OCI-LY7 (cell line): ENCODE data around the gene ROBO1. TPM values are rescaled to one million over a fixed set of nuclear protein-coding genes. Genes with fewer than 3 reads are reported as not detected.

Experiments used
- BruUV-seq: library from RNA; stranded (reverse); fragments of 400-500 nt; replicated peaks from 2 replicates; lab custom pipeline; 2021; lab: Mats Ljungman, UMichigan
- CTCF ChIA-PET: fragments of 300-600 bp; sonication (Branson Sonifier 250); formaldehyde crosslinking; loops from one replicate; lab custom pipeline; 2022; ENCODE audit warnings: antibody characterized with exemption; ENCODE audit not compliant: unreplicated experiment; lab: Charles Lee
- POLR2A ChIA-PET: fragments of 300-600 bp; sonication (Branson Sonifier 250); formaldehyde crosslinking; loops from one replicate; lab custom pipeline; 2022; ENCODE audit warnings: antibody characterized with exemption; lab: Charles Lee
- DNase-seq: peaks from one replicate; pipeline ENCODE4 v3.0.0-alpha.2; 2015; ENCODE audit warnings: low spot score
- H2AFZ ChIP-seq: fragments of 200-600 bp; sonication (generic), shearing (Covaris generic); 2 replicates; pipeline ENCODE4 v1.6.1; 2014; ENCODE audit warnings: mild to moderate bottlenecking, antibody characterized with exemption, low read length, moderate library complexity
- H3K27ac ChIP-seq: fragments of 200-600 bp; sonication (generic); 2 replicates; pipeline ENCODE4 v1.5.1; 2014; ENCODE audit warnings: mixed run types, low read depth, mild to moderate bottlenecking, moderate library complexity, low read length, inconsistent platforms; ENCODE audit not compliant: poor library complexity, severe bottlenecking
- H3K36me3 ChIP-seq: fragments of 200-600 bp; sonication (generic); 2 replicates; pipeline ENCODE4 v1.6.1; 2014; ENCODE audit warnings: mild to moderate bottlenecking, antibody characterized with exemption, low read length, moderate library complexity, mixed read lengths; ENCODE audit not compliant: insufficient read depth
- H3K4me1 ChIP-seq: fragments of 200-600 bp; sonication (generic); 2 replicates; pipeline ENCODE4 v1.5.1; 2014; ENCODE audit warnings: mild to moderate bottlenecking, low read length; ENCODE audit not compliant: insufficient read depth, poor library complexity, severe bottlenecking
- H3K4me2 ChIP-seq: fragments of 200-600 bp; sonication (generic); 2 replicates; pipeline ENCODE4 v1.6.1; 2014; ENCODE audit warnings: mild to moderate bottlenecking, low read length
- H3K4me3 ChIP-seq: fragments of 200-600 bp; sonication (generic); 2 replicates; pipeline ENCODE4 v1.5.1; 2014; ENCODE audit warnings: mild to moderate bottlenecking, low read depth, low read length; ENCODE audit not compliant: poor library complexity, severe bottlenecking
- H3K79me2 ChIP-seq: fragments of 200-600 bp; sonication (generic); 2 replicates; pipeline ENCODE4 v1.6.1; 2016; ENCODE audit warnings: low read depth, mild to moderate bottlenecking, low read length, moderate library complexity, mixed read lengths; ENCODE audit not compliant: insufficient read depth
- H3K9me2 ChIP-seq: fragments of 200-600 bp; sonication (generic); 2 replicates; pipeline ENCODE4 v1.6.1; 2016; ENCODE audit warnings: mild to moderate bottlenecking, low read length, mixed read lengths; ENCODE audit not compliant: insufficient read depth
- H3K9me3 ChIP-seq: fragments of 200-600 bp; sonication (generic); 2 replicates; pipeline ENCODE4 v1.6.1; 2014; ENCODE audit warnings: mild to moderate bottlenecking, mixed run types, low read length, mixed read lengths
- H4K20me1 ChIP-seq: fragments of 200-600 bp; sonication (generic); 2 replicates; pipeline ENCODE4 v1.6.1; 2014; ENCODE audit warnings: mild to moderate bottlenecking, antibody characterized with exemption, low read length, moderate library complexity, mixed read lengths; ENCODE audit not compliant: insufficient read depth
- CTCF ChIP-seq: fragments of 200-600 bp; sonication (generic); conservative IDR thresholded peaks from 2 replicates; pipeline ENCODE4 v1.5.1; 2014; ENCODE audit warnings: mild to moderate bottlenecking, antibody characterized with exemption, low read length, moderate library complexity, mixed read lengths
- EZH2phosphoT487 ChIP-seq: fragments of 200-600 bp; sonication (generic); IDR thresholded peaks from 2 replicates; pipeline ENCODE4 v1.6.1; 2018; ENCODE audit warnings: low read depth, borderline replicate concordance, mild to moderate bottlenecking, mixed run types, antibody characterized with exemption, low read length, moderate library complexity, mixed read lengths
- intact Hi-C: fragments of 100-400 bp; cut with micrococcal nuclease; formaldehyde crosslinking; loops from one replicate; pipeline ENCODE4 v1.10.0; 2022; ENCODE audit not compliant: unreplicated experiment
- total RNA-seq, 2 experiments: library from RNA; depleted of rRNA in 1 of 2; stranded (reverse); fragments of >200 nt in 1 of 2; shearing (Covaris generic) in 1 of 2; gene quantifications; 2 replicates each; pipeline ENCODE4 v1.2.3, GENCODE V29; 2014 to 2022

Gene ROBO1
- total RNA-seq, 2 experiments from 2014 or later = not detected

GRCh38 chr3:78985981-78986380 is 781.8 kb downstream of the ROBO1 start:
- Histone ChIP-seq H3K9me3 (no peaks in the 10 kb centered on the region), H4K20me1 (no peaks in the 10 kb centered on the region), H3K4me3 (no peak overlapping the region), H3K4me2 (no peak overlapping the region), H2AFZ (no peak overlapping the region), H3K36me3 (no peaks in the 10 kb centered on the region), H3K9me2 (no peaks in the 10 kb centered on the region), H3K79me2 (no peaks in the 10 kb centered on the region), H3K27ac (no peak overlapping the region), H3K4me1 (no peaks in the 10 kb centered on the region)
- ChIA-PET CTCF (no interaction called here), POLR2A (no interaction called here)
- intact Hi-C loops = no loop called here
- no TSS peak for BruUV-seq
- no peak for DNase-seq
- no peak for TF ChIP-seq EZH2phosphoT487
- TF ChIP-seq CTCF = no peak

- no TSS peak for BruUV-seq
- no peaks in the 10 kb centered on the region for H3K79me2 ChIP-seq
- CTCF ChIA-PET = no interaction called here
These were observed 788.8 kb downstream of the ROBO1 start for GRCh38 chr3:78979028-78979427.

More at GRCh38 chr3:78979028-78979427, 788.8 kb downstream of the ROBO1 start:
- Histone ChIP-seq H3K9me2 (no peaks in the 10 kb centered on the region), H3K27ac (no peak overlapping the region), H3K4me3 (no peak overlapping the region), H2AFZ (no peak overlapping the region), H4K20me1 (no peaks in the 10 kb centered on the region), H3K4me1 (no peaks in the 10 kb centered on the region), H3K36me3 (no peaks in the 10 kb centered on the region), H3K9me3 (no peaks in the 10 kb centered on the region), H3K4me2 (no peak overlapping the region)
- intact Hi-C loops = no loop called here
- POLR2A ChIA-PET = interaction anchor here (1.0 kb wide), 1 partner anchor 10 kb away, joined by 4 read pairs; no protein-coding TSS in a partner anchor
- TF ChIP-seq EZH2phosphoT487 = no peak
- no peak for TF ChIP-seq CTCF
- DNase-seq = no peak
